ELF-1 (cell line): ENCODE measurements around the gene C19orf85.
A peak's percentile ranks its signal among the peaks of the same experiment; 100 is the strongest.

Experiments
- DNase-seq: peaks from one replicate; pipeline ENCODE4 v3.0.0-alpha.2; 2016; ENCODE audit warnings: low read depth, low spot score

The C19orf85 gene

DNA sequence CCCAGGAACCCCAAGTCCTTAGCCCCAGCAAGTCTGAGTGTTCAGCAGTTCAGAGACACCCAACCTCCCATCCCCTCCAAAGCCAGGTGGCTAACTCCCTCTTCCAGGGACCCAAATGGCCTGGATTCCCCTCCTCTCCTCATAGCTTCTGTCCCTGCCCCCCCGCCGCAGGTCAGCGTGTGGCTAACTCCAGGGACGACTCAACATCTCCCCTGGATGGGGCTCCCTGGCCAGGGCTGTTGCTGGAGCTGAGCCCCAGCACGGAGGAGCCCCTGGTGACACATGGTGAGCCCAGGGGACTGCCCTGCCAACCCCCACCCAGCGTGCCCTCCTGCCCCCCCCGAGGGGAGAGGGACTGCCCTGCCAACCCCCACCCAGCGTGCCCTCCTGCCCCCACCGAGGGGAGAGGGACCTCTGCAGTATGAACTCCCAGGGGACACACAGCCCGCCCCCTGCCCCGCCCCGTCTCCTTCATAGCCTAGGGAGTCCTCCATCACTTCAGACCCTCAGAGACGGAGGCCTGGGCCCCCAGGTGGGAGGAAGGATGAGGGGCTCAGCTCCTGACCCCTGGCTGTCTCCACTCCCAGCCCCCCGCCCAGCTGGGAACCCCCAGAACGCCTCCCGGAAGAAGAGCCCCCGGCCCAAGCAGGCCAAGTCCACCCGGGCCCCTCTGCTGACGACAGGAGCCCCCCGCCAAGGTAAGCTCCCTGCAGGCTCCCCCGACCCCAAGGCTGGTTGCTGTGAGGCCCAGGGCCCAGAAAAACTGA, 25.3 kb upstream of the C19orf85 start:
- no peak for DNase-seq

DNA sequence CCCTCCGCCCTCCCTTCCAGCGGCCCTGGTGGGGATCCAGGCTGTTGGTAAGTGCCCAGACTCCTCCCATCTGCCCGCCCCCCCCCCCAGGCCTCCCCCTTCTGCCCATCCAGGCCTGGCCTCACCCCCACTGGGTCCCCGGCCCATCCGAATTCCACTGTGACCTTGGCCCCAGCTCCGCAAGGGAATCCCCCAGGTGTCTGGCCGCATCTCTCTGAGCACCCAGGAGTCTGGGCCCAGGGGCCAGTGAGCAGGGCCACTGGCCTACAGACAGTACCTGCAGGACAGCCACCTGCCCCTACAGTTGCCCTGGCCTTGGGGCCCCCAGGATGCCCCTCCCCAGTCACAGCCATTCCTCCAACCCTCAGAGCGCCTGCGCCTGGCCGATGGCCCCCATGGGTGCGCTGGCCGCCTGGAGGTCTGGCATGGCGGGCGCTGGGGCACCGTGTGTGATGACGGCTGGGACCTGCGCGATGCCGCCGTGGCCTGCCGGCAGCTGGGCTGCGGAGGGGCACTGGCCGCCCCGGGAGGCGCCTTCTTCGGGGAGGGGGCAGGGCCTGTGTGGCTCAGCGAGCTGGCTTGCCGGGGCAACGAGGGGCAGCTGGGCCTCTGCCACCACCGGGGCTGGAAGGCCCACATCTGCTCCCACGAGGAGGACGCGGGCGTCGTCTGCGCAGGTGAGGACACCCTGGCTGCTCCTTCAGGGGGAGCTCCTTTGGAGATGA, 24.6 kb upstream of the C19orf85 start:
- no peak for DNase-seq

DNA sequence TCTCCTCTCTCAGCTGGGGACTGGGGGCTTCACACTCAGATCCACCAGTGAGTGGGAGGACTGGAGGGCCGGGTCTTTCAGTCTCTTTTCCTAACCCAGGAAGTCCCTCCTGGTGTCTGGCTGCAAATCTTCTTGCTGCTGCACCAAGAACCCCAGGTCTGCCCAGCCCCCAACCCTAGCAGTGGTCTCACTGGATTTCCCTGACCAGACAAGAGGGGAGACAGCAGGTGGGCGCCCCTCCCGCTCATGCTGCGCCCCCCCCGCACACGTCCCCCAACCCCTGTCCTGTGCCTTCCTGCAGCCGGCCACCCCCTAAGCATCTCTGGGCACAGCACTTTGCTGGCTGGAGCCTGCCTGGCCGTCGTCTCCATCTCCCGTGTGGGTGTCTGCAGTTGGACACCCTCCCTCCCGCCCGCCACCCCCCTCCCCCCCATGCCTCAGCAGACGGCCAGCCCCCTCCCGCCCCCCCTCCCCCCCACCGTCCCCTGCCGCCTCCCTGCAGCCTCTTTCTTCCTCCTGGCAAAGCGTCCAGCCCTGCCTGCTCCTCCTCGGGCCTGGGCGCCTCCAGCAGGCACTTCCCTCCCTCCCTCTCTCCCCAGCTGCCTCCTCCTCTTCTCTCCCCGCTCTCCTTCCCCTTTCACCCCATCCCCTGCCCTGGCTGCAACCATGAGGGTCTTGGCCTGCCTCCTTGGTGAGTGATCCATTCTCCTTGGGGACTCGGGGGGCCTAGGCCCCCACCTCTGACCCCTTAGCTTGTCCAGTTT, 23.6 kb upstream of the C19orf85 start, which contains the start of gene SSC5D:
SSC5D (plus strand) TSS at position 513 of the 764 bp plus-strand sequence; CDS start at position 667, 154 bp downstream.
- no peak for DNase-seq

DNA sequence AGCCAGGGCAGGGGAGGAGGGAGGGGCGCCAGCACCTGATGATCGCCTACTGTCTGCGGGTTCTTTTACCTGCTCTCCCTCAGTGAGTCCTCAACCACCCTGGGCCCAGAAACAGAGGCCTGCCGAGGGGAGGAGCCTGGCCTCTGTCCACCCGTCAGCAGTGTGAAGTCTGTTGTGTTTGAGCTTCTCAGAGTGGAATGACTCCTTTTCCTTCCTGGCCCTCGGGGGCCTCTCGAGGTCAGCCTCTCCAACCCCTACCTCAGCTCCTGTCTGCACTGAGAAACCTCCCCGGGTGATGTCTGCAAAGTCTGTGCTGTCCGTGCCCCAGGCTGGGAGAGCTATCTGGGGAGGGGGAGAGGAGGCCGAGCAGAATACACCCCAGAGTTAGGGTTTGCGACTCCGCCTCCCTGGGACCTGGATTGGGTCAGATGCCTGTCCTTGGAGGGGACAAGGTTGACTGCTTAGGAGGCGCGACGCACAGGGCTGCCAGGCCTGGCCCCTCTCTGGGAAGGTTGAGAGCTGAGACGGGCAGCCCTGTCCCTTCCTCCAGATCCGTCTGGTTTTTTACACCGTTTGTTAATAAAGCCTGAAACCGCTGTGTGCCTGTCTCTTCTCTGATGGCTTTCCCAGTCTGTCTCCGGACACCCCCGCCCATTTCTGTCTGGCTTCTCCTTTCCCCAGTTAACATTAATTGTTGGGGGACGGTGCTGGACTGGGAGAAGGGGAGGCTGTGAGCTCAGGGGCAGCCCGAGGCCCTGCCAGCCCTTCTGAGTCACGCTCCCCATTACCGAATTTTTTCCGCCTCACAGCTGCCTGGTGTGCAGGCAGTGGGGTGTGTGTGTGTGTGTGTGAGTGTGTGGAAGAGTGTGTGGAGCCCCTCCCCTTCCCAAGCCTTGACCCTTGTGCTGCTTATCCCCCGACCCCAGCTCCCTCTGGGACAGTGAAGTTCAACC, 22.7 kb upstream of the C19orf85 start:
- peak; percentile 92 for DNase-seq

DNA sequence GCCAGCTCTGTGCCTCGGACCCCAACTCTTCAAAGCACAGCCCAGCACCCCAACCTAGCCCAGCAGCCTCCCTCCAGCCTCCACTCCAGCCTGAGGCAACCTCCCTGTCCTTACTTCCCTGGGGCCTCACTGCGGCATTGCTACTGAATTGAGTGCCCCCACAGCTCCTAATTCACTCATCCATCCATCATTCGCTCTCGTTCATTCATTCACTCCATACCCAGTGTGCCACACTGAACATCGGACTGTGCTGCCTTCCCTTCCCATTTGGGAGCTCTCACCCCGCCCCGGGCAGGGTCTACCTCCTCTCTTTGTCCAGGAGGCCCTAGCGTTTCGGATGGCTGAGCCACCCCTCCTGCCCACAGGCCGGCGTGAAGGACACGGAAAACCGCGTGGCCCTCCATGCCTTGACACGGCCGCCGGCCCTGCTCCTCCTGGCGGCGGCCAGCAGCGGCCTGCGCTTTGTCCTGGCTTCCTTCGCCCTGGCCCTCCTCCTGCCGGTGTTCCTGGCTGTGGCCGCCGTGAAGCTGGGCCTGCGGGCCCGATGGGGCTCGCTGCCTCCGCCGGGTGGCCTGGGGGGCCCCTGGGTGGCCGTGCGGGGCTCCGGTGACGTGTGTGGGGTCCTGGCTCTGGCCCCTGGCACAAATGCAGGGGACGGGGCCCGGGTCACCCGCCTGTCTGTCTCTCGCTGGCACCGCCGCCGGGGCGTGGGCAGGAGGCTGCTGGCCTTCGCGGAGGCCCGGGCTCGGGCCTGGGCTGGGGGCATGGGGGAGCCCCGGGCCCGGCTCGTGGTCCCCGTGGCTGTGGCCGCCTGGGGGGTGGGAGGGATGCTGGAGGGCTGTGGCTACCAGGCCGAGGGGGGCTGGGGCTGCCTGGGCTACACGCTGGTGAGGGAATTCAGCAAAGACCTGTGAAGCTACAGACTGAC, 21.8 kb upstream of the C19orf85 start:
- peak; percentile 60 for DNase-seq

DNA sequence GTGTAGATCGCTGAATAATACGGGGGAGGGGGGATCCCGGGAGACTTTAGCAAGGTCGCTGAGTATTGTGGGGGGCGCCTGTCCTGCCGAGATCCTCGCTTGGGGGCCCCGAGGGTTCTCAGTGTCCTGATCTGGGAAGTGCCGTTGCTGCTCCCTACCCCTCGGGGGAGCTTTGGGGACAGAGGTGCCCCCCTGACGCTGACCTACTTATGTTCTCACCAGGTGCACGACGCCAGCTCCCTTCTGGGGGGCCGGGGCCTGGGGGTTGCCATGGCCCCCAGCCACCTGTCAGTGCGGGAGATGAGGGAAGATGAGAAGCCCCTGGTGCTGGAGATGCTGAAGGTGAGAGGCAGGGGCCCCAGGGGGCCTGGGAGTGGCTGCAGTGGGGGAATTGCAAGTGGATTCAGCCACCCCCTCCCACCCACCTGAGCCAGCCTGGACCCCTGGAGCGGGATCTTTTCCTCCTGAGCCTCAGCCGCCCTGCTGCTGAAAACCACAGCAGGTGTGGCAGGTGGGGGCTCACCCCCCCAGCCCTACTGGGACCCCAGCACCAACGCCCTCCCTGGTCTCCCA, 21.0 kb upstream of the C19orf85 start:
- DNase-seq, result no peak

DNA sequence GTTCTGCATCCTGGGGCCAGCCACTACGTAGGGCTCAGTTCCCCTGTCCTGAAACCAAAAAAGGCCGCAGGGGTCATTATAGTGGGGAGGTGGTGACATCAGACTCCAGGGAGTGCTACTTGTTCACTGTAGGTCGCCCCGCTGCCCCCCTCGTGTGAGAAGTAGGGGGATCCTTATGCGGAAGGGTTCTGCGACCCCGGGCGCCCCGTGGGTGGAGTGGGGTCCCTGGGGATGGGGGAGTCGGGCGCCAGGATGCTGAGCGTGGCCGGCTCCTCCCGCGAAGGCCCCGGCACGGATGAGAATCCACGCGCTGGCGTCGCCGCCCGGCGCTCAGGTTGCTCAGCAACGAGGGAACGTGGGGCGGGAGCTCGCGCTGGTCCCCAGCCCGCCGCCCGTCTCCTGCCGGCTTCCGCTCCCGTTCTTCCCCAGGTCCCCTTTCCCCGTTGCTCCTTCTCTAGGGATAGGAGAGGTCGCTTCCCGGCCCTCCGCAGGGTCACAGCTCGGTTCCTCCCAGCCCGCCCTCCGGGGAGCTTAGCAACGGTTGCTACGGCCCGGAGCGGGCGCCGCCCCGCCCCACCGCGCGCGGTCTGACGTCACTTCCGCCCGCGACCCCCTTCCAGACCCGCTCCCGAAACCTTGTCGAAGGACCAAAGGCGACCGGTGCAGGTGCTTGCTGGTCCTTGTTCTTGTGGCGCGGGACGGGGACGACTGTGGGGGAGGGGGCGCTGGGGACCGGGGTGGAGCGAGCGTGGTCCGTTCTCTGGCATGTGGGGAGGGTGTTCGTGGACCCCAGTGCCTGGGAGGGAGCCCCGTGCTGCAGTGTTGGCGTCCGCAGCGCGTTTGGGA, 20.3 kb upstream of the C19orf85 start, which contains the start of gene NAT14:
NAT14 (plus strand) TSS at position 596 of the 846 bp plus-strand sequence. CDS start 521 bp downstream, outside the sequence.
- DNase-seq, result peak; percentile 93

DNA sequence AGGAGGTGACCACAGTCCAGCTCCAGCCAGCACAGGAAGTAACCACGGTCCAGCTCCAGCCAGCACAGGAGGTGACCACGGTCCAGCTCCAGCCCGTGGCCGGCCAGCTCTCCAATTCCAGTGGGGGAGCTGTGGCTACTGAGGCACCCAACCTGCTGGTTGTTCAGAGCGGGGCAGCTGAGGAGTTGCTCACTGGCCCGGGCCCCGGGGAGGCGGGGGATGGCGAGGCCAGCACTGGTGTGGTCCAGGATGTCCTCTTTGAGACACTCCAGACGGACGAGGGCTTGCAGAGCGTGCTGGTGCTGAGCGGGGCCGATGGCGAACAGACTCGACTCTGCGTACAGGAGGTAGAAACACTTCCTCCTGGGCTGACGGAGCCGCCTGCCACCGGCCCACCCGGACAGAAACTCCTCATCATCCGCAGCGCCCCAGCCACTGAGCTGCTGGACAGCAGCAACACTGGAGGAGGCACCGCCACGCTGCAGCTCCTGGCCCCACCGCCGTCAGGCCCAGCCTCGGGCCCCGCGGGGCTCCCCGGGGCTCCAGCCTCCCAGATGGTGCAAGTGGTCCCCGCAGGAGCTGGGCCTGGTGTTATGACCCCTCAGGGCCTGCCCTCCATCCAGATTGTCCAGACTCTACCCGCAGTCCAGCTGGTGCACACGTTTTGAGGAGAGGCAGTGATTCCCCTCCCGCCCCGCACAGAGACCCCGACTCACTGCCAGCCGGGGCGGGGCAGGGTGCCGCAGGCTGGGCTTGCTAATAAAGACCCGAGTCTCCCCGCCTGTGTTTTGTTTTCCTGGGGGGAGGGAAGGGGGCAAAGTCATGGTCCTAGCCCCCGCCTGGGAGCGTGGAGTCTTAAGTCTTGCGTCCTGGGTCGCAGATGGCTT, 19.4 kb upstream of the C19orf85 start:
- peak; percentile 71 for DNase-seq

DNA sequence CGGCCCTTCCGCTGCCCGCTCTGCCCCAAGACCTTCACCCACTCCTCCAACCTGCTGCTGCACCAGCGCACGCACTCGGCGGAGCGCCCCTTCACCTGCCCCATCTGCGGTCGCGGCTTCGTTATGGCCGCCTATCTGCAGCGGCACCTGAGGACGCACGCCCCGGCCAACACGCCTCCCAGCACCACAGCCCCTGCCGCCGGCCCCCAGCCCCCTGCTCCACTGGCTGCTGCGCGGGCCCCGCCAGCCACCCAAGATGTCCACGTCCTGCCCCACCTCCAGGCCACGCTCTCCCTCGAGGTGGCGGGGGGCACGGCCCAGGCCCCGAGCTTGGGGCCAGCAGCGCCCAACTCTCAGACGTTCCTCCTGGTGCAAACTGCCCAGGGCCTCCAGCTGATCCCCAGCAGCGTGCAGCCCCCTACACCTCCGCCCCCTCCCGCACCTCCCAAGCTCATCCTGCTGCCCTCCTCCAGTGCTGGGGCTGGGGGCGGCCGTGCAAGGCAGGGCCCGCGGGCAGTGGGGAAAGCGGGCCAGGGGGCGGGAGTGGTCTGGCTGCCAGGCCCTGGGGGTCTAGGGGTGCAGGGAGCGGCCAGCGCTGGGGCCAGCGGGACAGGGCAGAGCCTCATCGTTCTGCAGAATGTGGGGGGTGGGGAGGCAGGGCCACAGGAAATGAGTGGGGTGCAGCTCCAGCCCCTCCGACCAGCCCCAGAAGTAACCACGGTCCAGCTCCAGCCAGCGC, 18.6 kb upstream of the C19orf85 start:
- DNase-seq, result no peak

DNA sequence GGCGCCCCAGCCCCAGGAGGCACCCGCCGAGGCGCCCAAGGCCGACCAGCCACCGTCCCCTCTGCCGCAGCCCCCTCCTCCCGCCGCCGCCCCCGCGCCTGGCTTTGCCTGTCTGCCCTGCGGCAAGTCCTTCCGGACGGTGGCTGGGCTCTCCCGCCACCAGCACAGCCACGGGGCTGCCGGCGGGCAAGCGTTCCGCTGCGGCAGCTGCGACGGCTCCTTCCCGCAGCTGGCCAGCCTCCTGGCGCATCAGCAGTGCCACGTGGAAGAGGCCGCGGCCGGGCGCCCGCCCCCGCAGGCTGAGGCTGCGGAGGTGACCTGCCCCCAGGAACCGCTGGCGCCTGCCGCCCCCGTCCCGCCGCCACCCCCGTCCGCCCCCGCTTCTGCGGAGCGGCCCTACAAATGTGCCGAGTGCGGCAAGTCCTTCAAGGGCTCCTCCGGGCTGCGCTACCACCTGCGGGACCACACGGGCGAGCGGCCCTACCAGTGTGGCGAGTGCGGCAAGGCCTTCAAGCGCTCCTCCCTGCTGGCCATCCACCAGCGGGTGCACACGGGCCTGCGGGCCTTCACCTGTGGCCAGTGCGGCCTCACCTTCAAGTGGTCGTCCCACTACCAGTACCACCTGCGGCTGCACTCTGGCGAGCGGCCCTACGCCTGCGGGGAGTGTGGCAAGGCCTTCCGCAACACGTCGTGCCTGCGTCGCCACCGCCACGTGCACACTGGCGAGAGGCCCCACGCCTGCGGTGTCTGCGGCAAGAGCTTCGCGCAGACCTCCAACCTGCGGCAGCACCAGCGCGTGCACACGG, 17.8 kb upstream of the C19orf85 start:
- DNase-seq, result peak; percentile 53

DNA sequence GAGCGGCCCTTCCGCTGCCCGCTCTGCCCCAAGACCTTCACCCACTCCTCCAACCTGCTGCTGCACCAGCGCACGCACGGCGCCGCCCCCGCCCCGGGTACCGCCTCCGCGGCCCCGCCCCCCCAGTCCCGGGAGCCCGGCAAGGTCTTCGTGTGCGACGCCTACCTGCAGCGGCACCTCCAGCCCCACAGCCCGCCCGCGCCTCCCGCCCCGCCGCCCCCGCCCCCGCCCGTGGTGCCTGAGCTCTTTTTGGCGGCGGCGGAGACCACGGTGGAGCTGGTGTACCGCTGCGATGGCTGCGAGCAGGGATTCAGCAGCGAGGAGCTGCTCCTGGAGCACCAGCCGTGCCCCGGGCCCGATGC, 17.2 kb upstream of the C19orf85 start:
- DNase-seq, result no peak

DNA sequence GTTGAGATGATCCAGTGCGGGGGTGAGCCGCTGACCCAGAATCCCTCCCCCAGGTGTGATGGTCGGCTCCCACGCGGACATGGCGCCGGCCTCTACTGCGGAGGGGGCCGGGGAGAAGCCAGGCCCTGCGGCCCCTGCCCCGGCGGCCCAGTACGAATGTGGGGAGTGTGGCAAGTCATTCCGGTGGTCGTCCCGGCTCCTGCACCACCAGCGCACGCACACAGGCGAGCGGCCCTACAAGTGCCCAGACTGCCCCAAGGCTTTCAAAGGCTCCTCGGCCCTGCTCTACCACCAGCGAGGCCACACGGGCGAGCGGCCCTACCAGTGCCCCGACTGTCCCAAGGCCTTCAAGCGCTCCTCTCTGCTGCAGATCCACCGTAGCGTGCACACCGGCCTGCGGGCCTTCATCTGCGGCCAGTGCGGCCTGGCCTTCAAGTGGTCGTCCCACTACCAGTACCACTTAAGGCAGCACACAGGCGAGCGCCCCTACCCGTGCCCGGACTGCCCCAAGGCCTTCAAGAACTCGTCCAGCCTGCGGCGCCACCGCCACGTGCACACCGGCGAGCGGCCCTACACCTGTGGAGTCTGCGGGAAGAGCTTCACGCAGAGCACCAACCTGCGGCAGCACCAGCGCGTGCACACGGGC, 16.7 kb upstream of the C19orf85 start:
- DNase-seq, result peak; percentile 40

DNA sequence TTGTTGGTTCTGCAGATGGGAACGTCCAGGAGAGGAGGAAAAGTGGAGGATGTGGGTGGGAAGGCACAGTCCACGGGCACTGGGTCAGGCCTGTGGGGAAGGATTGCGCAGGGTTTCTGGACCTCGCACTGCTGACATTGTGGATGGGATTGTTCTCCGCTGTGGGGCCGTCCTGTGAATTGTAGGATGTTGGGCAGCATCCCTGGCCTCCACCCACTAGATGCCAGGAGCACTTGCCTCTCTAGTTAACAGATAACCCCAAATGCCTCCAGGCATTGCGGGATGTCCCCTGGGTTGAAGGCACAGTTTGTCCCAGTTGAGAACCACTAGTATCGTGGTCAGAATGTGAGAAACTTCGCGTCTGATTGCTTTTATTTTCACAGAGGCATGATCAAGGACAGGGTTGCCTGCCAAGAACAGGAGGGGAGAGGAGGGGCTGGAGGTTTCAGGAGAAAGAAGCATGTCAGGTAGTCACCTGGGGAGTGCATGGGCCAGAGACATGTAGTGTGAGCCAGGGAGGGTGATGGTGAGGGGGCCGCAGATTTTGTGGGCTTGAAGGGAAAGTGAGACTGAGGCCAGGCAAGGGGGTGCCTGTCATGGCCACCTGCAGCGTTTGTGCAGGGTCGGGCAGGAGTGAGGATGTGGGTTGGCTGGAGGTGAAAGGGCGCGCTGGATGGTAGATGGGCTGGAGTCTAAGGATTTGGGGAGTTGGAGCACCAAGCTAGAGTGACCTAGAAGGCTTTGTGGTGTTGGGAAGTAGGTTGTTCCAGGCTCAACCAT, 15.1 kb upstream of the C19orf85 start:
- DNase-seq, result no peak

DNA sequence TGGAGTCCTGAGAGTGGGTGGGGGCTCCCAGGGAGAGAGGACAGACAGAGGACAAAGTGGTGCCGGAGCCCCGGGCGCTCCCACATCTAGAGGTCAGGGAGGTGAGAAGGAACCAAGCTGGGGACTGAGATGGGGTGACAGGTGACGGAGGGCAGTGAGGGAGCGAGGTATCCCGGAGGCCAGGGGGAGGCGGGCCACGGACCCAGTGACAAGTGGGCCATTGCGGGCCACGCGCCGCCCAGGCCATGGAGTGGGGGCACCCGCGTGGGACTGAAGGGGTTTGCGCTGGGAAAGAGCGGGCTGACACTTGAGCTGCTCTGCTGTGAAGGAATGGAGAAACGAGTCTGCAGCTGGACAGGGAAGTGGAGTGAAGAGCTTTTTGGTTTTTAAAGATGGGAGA, 14.5 kb upstream of the C19orf85 start:
- no peak for DNase-seq

DNA sequence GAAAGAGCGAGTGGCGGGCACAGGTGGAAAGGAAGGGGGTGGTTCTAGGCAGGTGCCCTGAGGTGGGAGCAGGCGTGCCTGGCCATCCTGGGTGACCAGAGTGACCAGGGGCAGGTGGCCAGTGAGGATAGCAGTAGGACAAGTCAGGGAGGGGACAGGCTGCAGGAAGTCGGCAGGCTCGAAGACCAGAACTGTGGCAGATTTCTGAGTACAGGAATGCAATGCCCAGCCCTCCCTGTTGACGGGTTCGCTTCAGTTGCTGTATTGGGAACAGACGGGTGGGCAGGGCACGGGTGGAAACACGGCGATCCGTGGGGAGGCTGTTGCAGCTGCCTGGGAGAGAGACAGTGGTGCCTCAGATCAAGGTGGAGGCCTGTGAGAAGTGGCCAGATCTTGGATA, 13.8 kb upstream of the C19orf85 start:
- DNase-seq, result no peak
